Measurements from ENCODE around the gene NFKBIE. TPM values are rescaled to one million over a fixed set of nuclear protein-coding genes. Genes with fewer than 3 reads are reported as not detected.

Gene NFKBIE
- total and polyA plus RNA-seq, 2 donors (not counting 1 experiment from before 2014, with no cell fraction given) = 46.5 to 90.0 TPM

DNA sequence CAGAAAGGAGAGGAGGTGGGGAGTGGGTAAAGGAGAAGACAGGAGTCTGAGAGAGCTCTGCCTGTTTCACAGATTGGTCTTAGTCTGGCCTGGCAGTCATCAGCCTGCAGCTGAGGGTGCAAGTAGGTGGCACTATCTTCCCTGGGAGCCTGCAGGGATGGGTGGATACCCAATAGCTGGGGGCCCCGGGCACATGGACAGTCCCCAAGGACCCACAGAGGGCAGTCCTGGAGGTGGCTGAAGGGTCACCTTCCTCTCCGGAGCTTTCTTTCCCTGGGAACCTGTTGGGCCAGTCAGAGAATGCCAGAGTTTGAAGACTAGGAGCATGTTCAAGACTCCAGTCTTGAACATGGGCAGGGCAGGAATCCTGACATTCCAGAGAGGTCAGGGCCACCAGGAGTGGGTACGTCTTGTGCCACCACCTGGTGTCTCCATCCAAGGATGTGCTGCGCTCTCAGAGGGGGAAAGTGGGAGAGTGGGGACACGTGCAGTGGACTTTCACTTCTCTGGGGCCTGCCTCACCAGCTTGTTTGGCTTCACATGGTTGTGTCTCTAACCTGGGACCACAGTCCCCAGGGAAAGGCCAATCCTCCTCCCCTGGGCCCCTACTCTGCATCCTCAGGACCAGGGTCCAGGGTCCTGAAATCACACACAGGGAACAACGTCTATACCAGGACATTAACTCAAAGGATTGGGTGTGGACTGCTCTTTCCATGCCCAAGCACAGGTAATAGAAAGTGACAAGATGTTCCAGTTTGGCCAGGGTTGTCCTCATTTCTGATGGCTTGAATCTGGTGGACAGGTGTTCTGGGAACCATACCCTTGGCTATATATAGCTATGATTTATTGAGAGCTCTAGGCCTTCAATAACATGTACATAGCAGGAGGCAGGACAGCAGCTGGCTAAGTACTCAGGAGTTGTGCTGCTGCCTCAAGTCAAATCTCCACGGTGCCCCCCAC lies 29.8 kb upstream of the NFKBIE start:
- WGBS (ENCODE audit: insufficient coverage) = 81% methylated on average over 5 of the region's 7 CpGs

More for the DNA sequence above, 29.8 kb upstream of the NFKBIE start:
- Mint-ChIP-seq H3K4me3 (no peak overlapping the region), H3K9me3 (ENCODE audit: insufficient read depth) (no peaks in the 10 kb centered on the region), H3K27ac (no peak overlapping the region), H3K4me1 (peaks cover 3% of the 10 kb centered on the region), H3K27me3 (peaks cover 52% of the 10 kb centered on the region)
- CTCF ChIA-PET = interaction anchor here (0.8 to 1.9 kb wide), 6 partner anchors 8 to 122 kb away, joined by 3 to 14 read pairs (median 4); partner anchors contain the start of gene AARS2
- Histone ChIP-seq H3K9ac (ENCODE audit: low read length) (no peak overlapping the region), H3K4me3 (ENCODE audit: control extremely low read depth in 1 of 5, extremely low read depth in 1 of 5, insufficient read depth in 1 of 5, low read depth in 2 of 5, low read length in 4 of 5) (no peak overlapping the region), H3K9me3 (ENCODE audit: control extremely low read depth in 1 of 3, control insufficient read depth in 2 of 3, insufficient read depth in 1 of 3, low read length in 2 of 3) (peaks cover 0 to 7% (median 0%) of the 10 kb centered on the region in 3 donors), H3K36me3 (replicated peaks in 1 of 2; ENCODE audit: control extremely low read depth in 1 of 2, control insufficient read depth in 1 of 2, extremely low read depth in 1 of 2, insufficient read depth in 2 of 2, low read length in 1 of 2) (peaks cover 0 to under 1% of the 10 kb centered on the region in 2 experiments), H3K4me1 (ENCODE audit: control insufficient read depth in 2 of 2, insufficient read depth in 2 of 2, low read length in 2 of 2) (peaks cover 13 to 19% of the 10 kb centered on the region in 2 donors), H3K4me2 (replicated peaks; ENCODE audit: low read depth, low read length, poor library complexity, severe bottlenecking) (no peak overlapping the region), H4K20me1 (ENCODE audit: control insufficient read depth, insufficient read depth, low read length, poor library complexity, severe bottlenecking) (peaks cover 7% of the 10 kb centered on the region), H3K27me3 (replicated peaks in 1 of 4; ENCODE audit: control extremely low read depth in 1 of 4, control insufficient read depth in 3 of 4, insufficient read depth in 4 of 4, low read length in 3 of 4) (peaks cover 0 to 59% (median 27%) of the 10 kb centered on the region in 4 experiments), H3K27ac (ENCODE audit: low read length in 2 of 2) (no peak overlapping the region), H2AFZ (ENCODE audit: insufficient read depth, low read depth, low read length, poor library complexity, severe bottlenecking) (no peak overlapping the region), H3K79me2 (ENCODE audit: control insufficient read depth, insufficient read depth, low read length) (no peaks in the 10 kb centered on the region)
- TF ChIP-seq EZH2 (IDR thresholded peaks at IDR 0.05; ENCODE audit: borderline replicate concordance, insufficient read depth, low read depth, low read length, poor library complexity, severe bottlenecking) = no peak
- TF ChIP-seq, protein P1, sequence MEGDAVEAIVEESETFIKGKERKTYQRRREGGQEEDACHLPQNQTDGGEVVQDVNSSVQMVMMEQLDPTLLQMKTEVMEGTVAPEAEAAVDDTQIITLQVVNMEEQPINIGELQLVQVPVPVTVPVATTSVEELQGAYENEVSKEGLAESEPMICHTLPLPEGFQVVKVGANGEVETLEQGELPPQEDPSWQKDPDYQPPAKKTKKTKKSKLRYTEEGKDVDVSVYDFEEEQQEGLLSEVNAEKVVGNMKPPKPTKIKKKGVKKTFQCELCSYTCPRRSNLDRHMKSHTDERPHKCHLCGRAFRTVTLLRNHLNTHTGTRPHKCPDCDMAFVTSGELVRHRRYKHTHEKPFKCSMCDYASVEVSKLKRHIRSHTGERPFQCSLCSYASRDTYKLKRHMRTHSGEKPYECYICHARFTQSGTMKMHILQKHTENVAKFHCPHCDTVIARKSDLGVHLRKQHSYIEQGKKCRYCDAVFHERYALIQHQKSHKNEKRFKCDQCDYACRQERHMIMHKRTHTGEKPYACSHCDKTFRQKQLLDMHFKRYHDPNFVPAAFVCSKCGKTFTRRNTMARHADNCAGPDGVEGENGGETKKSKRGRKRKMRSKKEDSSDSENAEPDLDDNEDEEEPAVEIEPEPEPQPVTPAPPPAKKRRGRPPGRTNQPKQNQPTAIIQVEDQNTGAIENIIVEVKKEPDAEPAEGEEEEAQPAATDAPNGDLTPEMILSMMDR (IDR thresholded peaks at IDR 0.05) = no peak
- DNase-seq (no peak), ATAC-seq (ENCODE audit: low read depth) (no peak)
- POLR2A ChIA-PET = no interaction called here
- intact Hi-C loops (cut with micrococcal nuclease) = no loop called here
